AG04449 (cell line): ENCODE results near the gene KIF3A.

ENCODE experiments used
- CTCF ChIA-PET: fragments of 350-600 bp; formaldehyde crosslinking; extraction: SDS; loops from one replicate; lab custom pipeline; 2021; ENCODE audit warnings: antibody characterized with exemption; lab: Yijun Ruan, JAX
- POLR2A ChIA-PET: fragments of 400-600, 350-600 bp; formaldehyde crosslinking; extraction: SDS; loops from one replicate; lab custom pipeline; 2020; ENCODE audit warnings: antibody characterized with exemption, inconsistent platforms; lab: Yijun Ruan, JAX
- DNase-seq: peaks from one replicate; pipeline ENCODE4 v3.0.0-alpha.2; 2010; ENCODE audit warnings: low read depth, low spot score
- H3K4me3 ChIP-seq: 2 replicates; pipeline ENCODE4 v1.5.1; 2011; ENCODE audit warnings: low read depth, mild to moderate bottlenecking, control low read depth, low read length
- TF ChIP-seq, protein P1 (sequence below): IDR thresholded peaks from one replicate; pipeline ENCODE4 v1.5.1; 2011; ENCODE audit warnings: mild to moderate bottlenecking, moderate library complexity, low read length, control low read depth, inconsistent platforms; ENCODE audit not compliant: insufficient read depth; ENCODE audit errors: missing control alignments

The KIF3A gene

DNA sequence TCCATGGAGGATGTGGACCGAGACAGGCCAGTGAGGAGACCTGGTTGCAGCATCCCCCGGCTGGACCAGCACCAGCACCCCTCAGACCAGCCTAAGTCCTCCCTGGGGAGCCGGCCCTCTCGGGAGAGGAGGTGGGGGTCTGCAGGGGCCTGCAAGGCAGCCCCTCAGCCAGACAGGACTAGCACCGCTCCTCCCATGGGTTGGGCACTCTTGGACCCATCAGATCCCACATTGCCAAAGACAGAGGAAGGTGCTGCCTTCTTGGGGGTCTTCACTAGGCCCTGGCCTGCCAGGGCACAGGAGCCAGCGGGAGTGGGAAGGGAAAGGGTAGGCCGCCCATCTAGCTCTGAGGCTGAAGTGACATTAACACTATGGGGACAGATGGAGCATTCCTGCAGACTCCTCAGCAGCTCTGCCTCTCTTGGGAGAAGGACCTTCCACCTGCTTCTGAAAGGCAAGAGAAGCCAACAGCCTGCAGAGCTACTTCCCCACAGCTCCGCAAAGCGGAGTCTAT lies 72.6 kb downstream of the KIF3A start:
- ChIA-PET POLR2A (no interaction called here), CTCF (interaction anchor here (0.6 kb wide), 1 partner anchor 247 kb away, joined by 3 read pairs; no protein-coding TSS in a partner anchor)
- no peak overlapping the region for H3K4me3 ChIP-seq
- TF ChIP-seq, protein P1, sequence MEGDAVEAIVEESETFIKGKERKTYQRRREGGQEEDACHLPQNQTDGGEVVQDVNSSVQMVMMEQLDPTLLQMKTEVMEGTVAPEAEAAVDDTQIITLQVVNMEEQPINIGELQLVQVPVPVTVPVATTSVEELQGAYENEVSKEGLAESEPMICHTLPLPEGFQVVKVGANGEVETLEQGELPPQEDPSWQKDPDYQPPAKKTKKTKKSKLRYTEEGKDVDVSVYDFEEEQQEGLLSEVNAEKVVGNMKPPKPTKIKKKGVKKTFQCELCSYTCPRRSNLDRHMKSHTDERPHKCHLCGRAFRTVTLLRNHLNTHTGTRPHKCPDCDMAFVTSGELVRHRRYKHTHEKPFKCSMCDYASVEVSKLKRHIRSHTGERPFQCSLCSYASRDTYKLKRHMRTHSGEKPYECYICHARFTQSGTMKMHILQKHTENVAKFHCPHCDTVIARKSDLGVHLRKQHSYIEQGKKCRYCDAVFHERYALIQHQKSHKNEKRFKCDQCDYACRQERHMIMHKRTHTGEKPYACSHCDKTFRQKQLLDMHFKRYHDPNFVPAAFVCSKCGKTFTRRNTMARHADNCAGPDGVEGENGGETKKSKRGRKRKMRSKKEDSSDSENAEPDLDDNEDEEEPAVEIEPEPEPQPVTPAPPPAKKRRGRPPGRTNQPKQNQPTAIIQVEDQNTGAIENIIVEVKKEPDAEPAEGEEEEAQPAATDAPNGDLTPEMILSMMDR: no peak
- no peak for DNase-seq

GRCh38 chr5:132663771-132664695 lies 73.3 kb downstream of the KIF3A start:
- no peak for DNase-seq
- ChIA-PET POLR2A (no interaction called here), CTCF (no interaction called here)
- H3K4me3 ChIP-seq: no peak overlapping the region
- TF ChIP-seq, protein P1: no peak

DNA sequence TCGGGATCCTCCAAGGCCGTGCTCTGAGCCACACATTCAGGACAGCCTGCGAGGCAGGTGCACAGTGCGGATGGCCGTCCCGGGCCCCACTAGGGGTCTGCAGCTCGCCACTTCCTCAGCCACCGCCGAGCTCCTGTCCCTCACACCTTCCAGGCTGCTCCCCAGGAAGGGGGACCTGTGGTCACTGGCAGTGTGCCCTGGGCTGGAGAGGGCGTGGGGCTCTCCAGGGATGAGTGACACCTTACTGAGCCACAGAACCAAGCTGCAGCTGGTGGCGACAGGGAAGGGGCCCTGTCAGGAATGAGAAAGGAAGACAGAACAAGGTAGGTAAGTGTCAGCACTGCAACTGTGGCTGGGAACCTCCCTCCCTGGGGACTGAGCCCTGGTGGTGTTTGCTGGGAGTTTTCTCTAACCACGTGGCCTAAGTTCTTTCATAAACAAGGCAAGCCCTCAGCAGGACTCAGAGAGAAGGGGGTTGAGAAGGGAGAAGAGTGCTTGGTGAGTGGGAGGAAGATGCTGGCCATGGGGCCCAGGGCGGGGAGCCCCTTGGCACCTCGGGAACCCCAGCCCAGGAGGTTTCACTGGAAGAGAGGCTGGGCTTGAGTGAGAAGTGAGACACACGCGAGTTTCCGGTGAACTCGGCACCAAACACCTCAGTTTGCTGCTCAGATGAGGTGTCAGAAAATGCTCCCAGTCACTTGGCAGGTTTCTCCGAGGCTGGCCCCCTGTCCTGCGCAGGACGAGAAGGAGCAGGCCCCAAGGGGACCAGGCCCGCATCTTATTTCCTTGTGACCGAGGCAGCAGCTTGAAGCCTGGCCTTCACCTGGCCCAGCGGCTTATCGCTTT lies 74.2 kb downstream of the KIF3A start:
- ChIA-PET CTCF (interaction anchor here (1.0 kb wide), 1 partner anchor 22 kb away, joined by 3 read pairs; no protein-coding TSS in a partner anchor), POLR2A (no interaction called here)
- no peak overlapping the region for H3K4me3 ChIP-seq
- TF ChIP-seq, protein P1: no peak
- DNase-seq: no peak

GRCh38 chr5:132662004-132662401 lies 75.3 kb downstream of the KIF3A start:
- POLR2A ChIA-PET: no interaction called here
- CTCF ChIA-PET: interaction anchor here (0.7 to 3.5 kb wide), 5 partner anchors 13 to 159 kb away, joined by 3 to 20 read pairs (median 3); no protein-coding TSS in a partner anchor
- TF ChIP-seq, protein P1: no peak
- no peak overlapping the region for H3K4me3 ChIP-seq
- no peak for DNase-seq

DNA sequence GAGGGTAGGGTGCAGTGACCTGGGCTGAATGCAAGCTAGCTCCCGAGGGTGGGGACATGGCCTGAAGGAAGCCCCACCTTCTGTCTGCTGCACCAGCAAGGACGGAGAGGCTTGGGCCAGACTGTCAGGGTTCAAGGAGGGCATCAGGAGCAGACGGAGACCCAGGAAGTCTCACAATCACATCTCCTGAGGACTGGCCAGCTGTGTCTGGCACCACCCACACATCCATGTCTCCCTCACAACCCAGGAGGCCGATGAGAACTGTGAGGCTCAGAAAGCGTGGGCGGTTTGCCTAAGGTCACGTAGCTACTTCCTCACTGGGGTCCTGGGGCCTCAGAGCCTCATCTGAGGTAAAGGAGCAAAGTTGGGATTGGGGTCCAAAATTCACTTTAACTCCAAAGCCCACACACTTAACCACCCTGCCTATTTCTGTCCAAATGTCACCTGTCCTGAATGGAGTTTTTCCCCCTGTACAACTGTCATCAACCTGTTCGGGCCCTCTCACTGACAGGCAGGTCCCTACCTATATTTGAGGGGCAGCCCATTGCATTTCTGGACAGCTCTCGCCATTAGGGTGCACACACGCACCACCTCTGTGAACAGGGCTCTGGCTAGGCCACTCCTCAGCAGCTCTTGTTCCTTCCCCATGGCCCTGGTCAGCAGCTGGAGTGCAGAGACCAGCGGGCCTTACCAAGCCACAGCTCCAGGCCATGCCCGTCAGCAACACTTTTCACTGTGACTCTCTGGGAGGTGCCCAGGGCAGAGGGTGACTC lies 75.9 kb downstream of the KIF3A start:
- H3K4me3 ChIP-seq: no peak overlapping the region
- ChIA-PET POLR2A (no interaction called here), CTCF (interaction anchor here (0.8 to 3.5 kb wide), 5 partner anchors 12 to 159 kb away, joined by 3 to 20 read pairs (median 4); no protein-coding TSS in a partner anchor)
- TF ChIP-seq, protein P1: no peak
- no peak for DNase-seq
